CMK (cell line): ENCODE measurements around the gene WNT11.
A peak's percentile ranks its signal among the peaks of the same experiment; 100 is the strongest.

ENCODE experiments used
- DNase-seq: peaks from one replicate; pipeline ENCODE4 v3.0.0-alpha.2; 2010; ENCODE audit warnings: low read depth

The WNT11 gene

DNA sequence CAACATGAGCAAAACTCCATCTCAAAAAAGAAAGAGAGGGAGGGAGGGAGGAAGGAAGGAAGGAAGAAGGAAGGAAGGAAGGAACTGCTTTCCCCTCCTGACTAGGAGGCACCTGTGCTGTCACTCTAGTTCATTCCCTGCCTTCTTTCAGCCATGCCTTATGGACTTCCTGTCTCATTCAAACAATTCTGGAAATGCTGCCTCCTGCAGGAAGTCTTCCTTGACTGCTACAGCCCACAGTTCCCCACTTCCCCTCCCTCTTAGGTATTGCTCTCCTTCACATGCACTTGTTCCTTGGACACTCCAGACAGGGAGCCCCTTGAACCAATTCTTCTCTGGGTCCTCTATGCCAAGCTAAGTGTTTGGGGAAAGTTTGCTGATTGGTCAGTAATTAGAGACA, 31.6 kb upstream of the WNT11 start:
- peak; percentile 71 for DNase-seq

DNA sequence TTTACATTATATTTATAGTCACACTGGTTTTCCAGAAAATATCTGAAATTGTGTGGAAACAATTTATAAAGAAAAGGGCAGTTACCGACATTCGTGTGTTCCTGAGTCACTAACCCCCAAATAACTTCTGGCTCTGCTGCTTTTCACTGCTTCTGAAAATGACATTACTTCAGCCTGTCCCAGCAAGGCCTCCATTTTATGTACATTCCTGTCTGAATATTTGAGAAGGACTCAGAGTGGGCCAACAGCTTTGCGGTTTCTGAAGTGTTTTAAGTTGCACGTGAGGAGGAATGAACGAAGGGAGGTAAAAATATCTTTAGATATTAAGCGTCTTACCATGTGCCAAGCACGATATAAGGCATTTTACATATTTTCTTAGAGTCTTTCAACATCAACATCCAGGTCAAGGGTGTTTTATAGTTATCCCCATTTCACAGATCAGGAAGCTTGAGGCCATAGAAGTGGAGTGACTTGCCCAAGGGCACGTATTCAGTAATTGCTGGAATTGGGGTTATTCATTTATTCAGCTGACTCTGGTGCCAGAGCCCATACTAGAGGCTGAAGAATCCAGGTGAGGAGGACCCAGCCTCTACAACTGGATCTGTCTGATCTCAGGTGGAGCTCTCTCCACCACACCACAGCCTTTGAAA, 30.8 kb upstream of the WNT11 start:
- DNase-seq = no peak

DNA sequence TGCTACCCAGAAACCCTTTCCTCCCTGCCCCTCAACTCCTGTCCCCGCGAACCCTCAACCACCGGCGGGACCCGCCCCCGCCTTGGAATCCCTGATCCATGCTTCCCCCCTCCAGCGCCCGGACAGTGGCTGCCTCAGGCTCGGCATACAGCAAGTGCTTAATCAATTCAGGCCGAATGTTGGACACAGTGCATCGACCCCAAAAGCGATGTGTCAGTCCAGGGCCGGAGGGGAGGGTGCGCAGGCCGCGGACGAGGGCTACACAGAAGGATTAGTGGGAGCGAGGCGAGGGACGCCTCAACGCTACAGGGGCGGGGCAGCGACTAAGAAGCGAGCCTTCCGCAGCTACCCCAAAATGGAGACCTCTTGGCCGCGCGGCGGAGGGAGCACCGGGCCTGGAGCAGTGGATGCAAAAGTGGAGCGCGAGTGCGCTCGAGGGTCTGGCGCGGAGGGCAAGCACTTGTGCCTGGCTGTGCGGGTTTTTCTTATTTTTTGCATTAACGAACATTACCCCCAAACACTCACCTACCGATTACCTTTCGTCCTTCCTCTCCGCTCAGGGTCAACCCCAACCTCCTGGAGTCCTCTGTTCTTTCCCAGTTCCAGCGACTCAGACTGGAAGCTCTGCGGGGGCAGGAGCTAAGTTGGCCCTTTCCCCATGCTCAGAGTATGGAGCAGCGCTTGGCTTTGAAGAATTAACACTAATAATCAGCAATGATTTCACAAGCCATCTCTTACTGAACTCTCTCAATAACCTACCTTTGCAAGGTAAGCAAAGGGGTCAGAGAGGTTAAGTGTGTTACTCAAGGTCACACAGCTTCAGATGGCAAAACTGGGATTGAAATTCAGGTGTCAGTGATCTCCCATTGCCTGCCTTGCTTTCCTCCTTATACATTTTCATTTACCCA, 30.0 kb upstream of the WNT11 start:
- DNase-seq = peak; percentile 57

DNA sequence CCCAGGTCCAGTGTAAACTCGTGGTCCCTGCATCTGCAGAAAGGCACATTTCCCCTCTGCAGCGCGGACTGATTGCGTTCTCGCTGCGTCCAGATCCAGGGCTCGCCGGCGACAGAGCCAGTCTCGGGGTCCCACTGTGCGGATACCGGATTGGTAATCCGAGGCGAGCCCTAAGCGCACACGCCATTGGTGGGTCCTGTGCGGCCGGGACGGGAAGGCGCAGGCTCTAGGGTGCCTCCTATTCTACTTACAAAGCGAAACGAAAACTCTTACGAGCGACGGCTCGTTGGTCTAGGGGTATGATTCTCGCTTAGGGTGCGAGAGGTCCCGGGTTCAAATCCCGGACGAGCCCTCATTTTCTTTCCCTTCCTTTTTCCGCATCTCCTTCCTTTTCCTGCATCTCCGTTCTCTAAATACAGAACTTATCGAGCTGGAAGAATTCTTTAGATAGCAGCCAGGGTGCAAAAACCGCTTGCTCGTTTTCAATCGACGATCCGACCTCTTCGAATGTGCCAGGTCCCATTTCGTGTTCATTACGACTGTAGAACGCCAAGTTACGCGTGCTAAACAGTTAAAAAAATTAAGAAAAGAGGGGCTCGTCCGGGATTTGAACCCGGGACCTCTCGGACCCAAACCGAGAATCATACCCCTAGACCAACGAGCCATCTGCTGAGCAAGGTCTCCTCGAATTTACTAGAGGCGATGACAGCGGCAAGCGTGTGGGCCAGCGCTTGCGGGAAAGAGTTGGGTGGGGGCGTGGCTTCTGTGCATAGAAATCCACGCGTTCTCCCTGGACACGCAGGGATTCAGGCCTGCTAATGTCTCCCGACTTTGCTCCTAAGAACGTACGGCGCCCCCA, 29.2 kb upstream of the WNT11 start:
- DNase-seq = peak; percentile 91

DNA sequence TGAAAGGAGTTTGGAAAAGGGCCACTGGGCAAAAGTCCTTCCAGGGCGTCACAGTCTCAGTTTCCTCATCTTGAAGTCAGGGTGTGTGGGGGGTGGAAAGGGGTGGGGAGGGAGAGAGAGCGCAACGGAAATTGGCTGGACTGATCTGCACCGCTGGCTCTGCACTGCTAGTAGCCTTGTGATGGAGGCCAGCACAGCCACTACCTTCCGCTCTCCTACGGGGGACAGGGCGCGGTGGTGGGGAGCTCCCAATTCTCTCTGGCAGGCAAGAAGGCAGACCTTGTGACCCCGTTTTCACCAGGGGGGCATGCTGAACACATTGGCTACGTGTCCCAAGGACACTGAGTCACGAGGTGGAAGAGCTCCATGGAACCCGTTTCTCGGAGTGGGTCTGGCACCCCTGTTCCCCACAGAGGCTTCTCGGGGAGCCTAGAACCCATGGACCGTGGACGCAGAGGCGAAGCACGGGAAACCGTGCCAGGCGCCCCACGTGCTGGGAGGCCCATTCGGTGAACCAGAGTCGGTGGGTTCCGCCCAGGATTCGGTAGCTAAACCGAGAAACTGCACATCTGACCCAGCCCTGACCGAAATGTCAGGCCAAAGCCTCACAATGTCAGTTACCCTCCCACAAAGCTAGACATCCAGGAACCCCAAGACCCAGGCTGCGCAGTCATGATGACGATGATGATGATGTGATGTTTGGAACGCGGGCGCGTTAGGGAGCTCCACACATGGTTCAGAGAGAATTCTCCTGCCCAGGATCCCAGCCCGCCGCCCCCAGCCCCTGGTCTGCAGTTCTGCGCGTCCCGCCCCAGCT, 28.3 kb upstream of the WNT11 start:
- no peak for DNase-seq

DNA sequence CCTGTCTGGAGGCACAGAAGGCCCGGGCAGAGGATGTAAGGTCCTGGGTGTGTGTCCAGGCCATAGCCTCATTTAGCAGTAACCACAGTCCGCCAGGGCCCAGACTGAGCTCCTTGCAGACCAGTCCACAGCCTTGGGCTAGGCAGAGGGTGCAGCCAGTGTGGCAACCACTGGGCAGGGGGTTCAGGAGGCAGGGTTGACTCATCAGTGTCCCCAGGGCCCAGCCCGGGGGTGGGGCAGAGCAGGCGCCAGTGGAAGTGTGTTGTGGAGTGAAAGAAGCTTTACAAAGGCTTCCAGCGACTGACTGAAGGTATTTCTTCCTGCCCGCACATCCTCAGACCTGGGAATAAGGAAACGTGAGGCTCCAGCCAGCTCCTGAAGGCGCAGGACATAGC, 27.7 kb upstream of the WNT11 start:
- DNase-seq = no peak

DNA sequence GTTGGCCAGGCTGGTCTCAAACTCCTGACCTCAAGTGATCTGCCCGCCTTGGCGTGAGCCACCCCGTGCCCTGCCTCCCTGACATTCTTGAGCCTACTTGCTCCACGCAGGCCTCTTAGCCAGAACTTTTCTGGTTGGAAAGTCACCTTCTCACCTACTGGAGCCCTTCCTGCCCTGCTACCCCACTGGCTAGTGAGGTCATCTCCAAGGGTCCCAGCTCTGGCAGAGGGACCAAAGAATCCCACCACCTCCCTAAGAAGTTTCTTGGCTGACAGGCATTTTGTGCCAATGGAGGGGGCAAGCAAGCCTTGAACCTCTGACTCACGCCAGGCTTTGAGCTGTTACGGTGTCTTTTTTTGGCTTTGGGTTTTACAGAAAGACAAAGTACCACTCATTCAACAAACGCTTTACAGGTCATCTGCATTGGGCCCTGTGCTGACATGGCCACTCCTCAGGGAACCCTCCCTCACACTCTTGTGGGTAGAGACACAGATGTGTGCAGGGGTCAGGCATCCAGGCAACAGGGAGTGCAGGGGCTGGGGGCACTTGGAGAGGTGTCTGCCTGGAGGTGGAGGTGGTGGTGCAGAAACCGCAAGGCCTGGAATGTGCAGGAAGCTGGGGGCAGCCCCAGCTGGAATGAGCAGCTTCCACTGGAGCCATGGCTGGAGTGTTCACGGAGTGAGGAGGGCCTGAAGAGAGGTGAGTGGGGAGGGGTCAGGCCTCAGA, 27.1 kb upstream of the WNT11 start:
- DNase-seq = no peak

DNA sequence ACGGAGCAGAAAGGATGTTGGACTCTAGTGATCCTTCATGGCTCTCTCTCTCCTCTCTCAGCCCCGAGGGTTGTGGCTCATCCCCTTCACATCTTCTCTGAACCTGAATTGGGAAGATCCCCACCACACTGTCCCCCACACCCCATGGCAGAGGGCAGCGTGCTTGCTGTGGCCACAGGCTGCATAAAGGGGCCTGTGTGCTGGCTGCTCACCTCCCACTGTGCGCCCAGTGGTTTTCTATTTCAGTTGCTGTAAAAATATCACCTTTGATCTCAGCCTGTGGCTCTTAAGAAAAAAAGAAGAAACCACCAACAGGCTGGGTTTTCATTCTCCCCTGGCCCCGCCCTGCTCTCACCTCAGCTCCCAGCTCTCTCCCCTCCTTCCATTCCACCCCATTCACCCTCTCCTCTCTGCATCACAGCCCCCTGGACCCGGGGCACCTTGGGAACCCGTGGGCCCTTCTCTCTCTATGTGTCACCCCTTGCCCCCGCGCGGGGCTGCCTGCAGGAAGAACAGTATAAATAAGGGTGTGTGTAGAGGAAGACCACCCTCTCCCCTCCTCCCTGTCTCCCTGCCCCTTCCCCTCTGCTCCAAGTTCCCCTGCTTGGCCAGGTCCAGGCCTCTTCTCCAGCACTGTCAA, 25.8 kb upstream of the WNT11 start:
- DNase-seq = no peak

DNA sequence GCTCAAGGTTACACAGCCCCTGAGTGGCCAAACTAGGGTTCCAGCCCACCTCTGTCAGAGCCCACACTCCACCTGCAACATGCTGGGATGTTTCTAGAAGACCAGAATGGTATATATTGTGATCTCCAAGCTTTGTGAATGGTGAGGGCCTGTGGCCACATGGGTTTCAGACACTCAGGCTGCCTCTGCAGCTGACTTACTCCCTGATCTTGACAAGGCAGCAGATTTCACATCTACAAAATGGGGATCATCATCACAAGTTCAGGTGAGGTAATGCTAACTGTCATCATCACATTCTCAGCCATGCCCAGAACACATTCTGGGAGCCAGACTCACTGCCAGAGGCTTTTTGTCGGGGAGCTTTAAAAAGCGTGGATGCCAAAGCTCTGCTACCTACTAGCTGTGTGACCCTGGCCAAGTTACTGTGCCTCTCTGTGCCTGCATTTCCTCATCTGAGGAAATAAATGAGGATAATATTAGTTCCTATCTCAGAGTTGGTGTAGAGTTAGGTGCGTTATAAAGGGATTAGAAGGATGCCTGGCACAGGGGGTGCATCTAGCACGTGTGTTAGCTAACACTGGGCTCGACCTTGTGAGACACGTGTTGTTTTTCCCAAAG, 24.9 kb upstream of the WNT11 start:
- no peak for DNase-seq

DNA sequence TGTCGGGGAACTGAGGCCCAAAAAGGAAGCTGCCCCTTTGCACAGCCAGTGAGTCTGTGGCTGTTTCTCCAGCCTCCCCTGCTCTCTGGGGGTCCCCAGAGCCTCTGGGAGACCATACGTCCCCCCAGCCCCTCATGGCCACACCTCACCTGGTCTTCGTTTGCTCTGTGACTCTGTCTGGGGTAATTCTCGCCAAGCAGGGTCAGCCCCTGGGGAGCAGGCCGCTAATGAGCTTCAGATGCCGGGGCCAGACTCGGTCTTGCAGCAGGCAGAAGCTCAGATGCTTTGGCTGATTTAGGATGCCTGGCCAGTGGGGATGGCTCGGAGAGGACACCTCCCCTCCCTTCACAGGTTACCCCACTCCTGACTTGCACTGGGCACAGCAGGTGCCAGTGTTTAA, 24.1 kb upstream of the WNT11 start:
- DNase-seq = no peak

DNA sequence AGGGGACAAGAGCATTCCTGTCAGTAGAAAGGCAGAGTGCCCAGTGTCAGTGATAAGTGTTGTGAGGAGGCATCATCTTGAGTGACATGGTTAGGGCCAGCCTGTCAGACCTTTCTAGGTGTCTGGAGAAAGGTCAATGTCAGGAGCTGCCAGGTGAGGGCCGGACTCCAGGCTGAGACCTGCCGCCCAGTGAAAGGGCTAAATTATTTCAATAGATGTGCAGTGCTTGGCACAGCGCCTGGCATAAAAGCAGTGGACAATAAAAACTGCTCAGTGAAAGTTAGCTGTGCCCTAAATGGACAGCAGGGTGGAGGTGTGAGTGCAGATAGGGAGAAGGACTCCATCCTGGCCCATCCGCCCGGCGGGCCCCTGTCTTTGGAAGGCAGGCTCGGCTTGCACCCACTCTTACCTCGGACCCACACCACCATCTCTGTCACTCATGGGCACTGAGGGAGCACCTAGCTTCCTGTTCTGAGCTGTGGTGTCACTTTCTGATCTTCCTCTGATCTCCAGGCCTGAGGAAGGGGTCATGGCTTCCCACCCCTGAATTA, 23.5 kb upstream of the WNT11 start:
- no peak for DNase-seq

DNA sequence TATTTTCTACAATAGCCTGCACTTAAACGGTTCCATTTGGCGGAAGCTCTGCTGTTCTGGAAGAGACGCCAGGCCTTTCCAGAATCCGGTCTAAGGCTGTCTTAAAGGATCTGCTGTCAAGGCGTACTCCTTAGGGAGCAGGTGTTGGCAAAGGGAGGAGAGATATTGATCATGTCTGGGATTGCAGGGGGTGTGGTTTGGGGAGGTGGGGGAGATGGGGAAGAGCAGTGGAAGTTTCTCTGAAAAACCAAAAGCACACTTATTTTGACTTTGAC, 22.5 kb upstream of the WNT11 start:
- no peak for DNase-seq

DNA sequence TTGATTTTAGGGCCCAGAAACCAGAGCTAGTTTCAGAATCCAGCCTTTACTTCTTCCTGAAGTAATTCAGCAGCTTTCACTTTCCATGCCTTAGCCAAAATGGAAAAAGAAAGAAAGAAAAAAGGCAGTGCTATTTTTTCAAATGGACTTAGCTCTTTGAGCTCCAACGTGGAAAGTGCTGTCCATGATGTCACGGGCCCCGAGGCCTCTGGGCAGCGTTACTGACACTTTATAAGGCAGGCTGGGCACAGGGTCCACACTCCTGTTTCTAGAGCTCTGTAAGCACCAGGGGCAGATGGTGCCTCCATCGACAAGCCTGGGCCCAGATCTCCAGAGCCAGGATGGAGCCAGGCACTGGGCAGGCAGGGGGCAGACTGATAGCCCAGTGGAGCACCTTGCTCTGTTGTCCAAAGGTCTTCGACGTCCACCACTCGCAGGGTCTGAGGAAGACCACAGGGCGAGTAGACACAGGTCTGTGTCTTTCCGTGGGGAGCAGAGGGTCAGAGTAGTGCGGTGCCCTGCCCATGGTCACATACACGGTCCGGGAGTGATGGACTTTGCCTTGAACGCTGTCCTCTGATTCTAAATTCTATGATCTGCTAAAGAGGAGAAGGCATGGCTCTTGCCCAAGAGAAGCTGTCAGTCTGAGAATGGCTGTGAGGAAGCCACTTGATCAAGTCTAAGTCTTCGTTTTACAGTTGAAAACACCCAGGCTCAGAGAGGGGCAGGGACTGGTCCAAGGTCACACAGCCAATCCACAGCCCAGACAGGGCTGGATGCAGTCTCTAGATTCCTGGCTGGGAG, 22.0 kb upstream of the WNT11 start:
- no peak for DNase-seq

DNA sequence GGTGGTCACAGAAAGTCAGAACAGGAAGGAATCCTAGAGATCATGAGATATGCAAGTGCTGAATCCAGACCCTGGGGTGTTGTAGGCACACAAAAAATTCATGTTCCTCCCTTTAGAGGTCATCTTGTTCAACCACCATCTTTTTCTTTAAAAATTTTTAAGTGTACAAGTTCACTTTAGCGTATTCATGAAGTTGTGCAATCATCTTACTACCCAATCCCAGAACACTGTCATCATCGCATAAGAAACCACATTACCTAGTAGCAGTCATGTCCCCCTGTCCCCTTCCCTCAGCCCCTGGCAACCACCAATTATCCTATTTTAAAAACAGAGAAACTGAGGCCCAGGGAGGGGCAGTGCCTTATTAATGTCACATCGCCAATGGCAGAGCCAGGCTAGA, 20.3 kb upstream of the WNT11 start:
- DNase-seq = no peak

DNA sequence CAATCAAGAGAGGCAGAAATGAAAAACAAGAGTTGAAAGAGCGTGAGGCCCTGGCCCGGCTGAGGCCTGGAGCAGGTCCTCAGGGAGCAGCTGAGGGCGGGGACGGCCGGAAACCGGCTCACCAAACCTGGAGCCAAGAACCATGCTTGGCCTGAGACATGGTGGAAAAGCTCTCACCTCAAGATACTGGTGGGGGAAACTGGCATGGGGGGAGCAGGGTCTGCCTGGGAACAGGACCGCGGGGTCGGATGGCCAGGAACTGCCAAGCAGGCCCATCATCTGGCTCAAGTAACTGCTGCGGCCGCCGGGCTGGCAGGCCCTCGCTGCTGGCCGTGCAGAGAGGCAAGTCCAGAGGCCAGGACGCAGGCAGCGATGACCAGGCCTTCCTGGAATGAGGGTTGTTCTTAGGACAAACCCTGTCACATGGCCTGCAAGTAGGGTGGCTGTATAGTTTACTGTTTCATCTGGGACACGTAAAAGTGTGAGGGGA, 18.9 kb upstream of the WNT11 start:
- DNase-seq = no peak

DNA sequence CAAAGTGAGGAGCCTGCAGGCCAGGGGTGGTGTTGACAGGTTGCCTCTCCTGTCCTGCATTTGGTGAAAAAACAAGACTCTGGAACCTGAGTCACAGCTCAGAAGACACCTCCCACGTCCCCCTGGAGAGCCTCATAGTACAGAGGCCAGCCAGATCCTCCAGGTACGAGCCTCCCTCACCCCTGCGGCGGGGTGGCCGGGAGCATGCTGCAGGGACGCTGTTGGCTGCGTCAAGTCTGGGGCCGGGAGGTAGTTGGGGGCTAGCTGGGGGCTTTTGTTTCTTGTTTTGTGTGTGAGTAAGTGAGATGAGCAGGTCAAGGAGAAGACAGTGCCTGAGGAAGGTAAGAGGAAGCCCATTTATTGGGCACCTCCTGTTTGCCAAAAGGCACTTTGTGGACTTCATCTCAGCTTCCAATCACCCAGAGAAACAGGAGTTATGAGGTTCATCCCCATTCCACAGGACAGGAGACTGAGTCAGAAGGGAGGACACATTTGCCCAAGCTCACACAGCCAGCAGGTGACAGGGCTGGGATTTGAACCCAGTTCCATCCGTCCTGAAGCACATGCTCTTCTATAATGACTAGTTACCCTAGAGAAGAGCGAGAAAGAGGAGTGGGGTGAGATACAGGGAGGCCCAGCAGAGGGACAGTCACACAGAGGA, 18.3 kb upstream of the WNT11 start:
- no peak for DNase-seq

DNA sequence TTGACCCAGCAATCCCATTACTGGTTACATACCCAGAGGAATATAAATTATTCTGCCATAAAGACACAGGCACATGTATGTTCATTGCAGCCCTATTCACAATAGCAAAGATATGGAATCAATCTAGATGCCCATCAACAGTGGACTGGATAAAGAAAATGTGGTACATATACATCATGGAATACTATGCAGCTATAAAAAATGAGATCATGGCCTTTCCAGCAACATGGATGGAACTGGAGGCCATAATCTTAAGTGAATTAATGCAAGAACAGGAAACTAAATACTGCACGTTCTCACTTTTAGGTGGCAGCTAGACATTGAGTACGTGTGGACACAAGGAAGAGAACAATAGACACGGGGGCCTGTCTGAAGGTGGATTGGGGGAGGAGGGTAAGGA, 15.1 kb upstream of the WNT11 start:
- DNase-seq = no peak

DNA sequence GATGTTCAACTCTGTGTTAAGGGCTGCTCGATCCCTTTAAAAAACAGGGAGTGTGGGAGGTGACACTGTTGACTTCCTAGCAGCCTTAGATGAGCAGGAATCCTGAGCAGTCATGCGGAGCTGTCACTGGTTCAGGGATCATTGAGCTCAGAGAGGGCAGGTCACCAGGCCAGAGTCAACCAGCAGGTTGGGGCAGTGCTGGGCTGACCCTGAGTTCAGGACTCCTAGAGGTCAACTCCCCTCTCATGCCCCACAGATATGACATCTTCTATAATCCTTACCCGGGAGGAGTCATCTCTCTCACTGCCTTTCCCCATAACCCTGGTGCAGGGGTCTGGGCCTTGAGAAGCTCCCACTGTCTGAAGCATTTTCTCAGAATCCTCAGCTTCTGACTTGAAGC, 12.9 kb upstream of the WNT11 start:
- DNase-seq = no peak
